ENCODE data around the gene C1QTNF5.
A peak's percentile ranks its signal among the peaks of the same experiment; 100 is the strongest.

C1QTNF5 gene

GRCh38 chr11:119316729-119317591 lies 23.7 kb downstream of the C1QTNF5 start, which contains the start of gene MCAM:
Gene MCAM (minus strand): TSS chr11:119317130. CDS start chr11:119317101, 29 bp downstream.
- no peak for DNase-seq (ENCODE audit: low read depth)
- peak within 1 kb of the TSS; percentile 57 for H3K4me3 ChIP-seq (ENCODE audit: low read length)
- TF ChIP-seq, protein P1, sequence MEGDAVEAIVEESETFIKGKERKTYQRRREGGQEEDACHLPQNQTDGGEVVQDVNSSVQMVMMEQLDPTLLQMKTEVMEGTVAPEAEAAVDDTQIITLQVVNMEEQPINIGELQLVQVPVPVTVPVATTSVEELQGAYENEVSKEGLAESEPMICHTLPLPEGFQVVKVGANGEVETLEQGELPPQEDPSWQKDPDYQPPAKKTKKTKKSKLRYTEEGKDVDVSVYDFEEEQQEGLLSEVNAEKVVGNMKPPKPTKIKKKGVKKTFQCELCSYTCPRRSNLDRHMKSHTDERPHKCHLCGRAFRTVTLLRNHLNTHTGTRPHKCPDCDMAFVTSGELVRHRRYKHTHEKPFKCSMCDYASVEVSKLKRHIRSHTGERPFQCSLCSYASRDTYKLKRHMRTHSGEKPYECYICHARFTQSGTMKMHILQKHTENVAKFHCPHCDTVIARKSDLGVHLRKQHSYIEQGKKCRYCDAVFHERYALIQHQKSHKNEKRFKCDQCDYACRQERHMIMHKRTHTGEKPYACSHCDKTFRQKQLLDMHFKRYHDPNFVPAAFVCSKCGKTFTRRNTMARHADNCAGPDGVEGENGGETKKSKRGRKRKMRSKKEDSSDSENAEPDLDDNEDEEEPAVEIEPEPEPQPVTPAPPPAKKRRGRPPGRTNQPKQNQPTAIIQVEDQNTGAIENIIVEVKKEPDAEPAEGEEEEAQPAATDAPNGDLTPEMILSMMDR (conservative IDR thresholded peaks at IDR 0.05; ENCODE audit: low read length) = no peak

- TF ChIP-seq, protein P1 (conservative IDR thresholded peaks at IDR 0.05; ENCODE audit: low read length) = no peak
- no peak for DNase-seq (ENCODE audit: low read depth)
- H3K4me3 ChIP-seq (ENCODE audit: low read length) = peak overlapping the region; percentile 57
Observed at GRCh38 chr11:119316016-119316728, 24.5 kb downstream of the C1QTNF5 start.

DNA sequence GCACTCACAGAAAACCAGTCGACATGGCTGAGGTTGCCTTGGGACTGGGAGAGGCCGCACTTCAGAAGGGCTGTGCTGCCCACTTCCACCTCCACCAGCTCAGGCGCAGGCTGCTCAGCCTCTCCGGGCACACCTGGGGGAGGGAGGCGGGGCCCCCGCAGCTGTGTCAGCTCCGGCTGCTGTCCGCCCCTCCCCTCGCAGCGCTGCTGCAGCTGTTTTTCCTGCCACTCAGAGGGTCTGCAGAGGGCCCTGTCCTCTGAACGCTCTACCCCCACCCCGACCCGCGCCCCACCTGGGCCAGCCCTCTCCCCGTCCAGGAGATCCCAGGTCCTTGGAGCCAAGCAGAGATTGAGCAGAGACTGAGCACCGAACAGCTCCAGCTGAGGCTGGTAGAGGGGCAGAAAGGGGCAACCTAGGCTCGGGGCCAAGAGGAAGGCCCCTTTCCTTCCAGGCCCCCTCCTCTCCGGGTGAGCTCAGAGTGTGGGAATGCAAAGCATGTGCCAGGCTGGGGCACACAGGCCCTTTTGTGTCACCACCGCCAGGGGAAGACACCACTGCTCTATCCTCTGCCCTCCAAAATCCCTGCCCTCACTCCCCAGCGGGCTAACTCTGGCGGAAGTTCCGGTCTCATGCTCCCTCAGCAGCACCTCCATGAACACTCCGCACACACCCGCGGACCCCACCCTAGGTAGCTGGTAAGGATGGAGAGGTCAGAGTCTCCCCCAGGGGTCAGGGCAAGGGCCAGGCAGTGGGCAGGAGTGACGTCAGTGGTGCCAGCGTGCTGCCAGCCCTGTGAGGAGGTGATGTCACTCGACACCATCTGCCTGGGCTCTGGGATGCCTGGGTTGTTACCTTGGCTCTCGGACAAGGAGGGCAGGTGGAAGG lies 25.3 kb downstream of the C1QTNF5 start:
- TF ChIP-seq, protein P1 (conservative IDR thresholded peaks at IDR 0.05; ENCODE audit: low read length) = peak; percentile 26; the same call in 1 of the 2 replicates
- peak overlapping the region; percentile 57 for H3K4me3 ChIP-seq (ENCODE audit: low read length)
- no peak for DNase-seq (ENCODE audit: low read depth)

DNA sequence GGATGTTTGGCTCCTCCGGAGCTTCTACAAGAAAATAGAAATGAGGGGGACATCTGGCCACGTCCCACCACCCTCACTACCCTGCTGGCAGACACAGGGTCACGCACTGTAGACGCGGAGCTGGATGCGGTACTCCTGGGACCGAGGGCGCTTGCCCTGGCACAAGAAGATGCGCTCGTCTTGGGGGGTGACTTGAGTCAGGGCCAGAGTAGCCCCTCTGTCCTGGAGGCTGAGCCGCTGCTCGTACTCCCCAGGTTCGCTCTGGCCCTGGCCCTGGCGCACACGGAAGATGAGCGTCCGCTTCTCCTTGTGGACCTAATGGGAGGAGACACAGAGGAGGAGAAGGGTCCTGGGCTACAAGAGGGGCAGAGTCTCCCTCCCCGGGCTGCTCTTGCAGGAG lies 26.0 kb downstream of the C1QTNF5 start:
- no peak overlapping the region for H3K4me3 ChIP-seq (ENCODE audit: low read length)
- TF ChIP-seq, protein P1 (conservative IDR thresholded peaks at IDR 0.05; ENCODE audit: low read length) = no peak
- DNase-seq (ENCODE audit: low read depth) = no peak

DNA sequence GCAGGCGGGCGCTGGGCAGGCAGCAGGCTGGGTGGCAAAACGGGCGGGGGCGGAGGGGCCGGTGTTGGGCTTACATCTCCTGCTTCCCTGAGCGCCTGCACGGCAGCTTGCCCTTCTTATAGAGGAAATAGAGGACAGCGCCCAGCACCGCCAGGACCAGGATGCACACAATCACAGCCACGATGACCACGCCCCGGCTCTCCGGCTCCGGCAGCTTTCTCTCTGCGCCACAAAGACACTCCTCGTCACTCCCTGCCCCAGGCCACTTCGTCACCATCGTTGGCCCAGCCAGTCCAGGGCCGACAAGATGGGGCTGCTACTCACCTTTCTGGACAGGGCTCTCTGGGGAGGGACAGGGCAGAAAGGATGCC lies 30.0 kb downstream of the C1QTNF5 start:
- no peak for DNase-seq (ENCODE audit: low read depth)
- no peak overlapping the region for H3K4me3 ChIP-seq (ENCODE audit: low read length)
- TF ChIP-seq, protein P1 (conservative IDR thresholded peaks at IDR 0.05; ENCODE audit: low read length) = no peak

DNA sequence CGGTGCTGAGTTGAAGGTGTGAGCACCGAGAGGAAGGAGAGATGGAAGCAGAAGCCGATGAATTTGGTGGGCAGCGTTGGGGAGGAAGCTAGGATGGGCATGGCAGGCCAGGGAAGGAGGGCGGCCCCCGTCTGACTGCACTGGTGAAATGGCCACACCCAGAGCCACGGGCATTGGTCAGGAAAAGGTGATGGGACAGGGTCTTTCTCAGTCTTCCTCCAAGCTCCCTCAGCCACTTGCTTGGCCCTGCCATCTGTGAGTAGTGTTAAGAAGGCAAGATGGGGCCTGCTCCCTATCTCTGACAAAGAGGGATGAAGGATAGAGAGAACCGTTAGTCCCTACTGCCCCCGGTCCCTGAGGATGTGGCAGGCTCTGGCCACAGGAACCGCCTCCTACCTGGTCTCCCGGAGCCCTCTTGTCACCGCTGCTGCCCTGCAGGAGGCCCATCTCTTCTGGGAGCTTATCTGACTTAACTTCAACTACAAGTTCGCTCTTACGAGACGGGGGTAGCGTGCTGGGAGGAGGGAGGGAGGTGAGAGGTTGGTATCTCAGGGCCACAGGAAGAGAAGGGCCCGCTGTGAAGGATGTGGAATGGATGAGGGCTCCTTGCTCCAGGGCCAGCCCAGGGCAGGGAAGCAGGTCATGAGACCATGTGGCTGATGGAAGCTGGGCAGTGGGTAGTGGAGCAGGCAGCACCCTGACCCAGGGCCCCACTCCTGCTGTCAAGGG lies 30.6 kb downstream of the C1QTNF5 start:
- no peak overlapping the region for H3K4me3 ChIP-seq (ENCODE audit: low read length)
- TF ChIP-seq, protein P1 (conservative IDR thresholded peaks at IDR 0.05; ENCODE audit: low read length) = no peak
- DNase-seq (ENCODE audit: low read depth) = no peak
